Measurements from ENCODE around the gene ACOX2.
"Not testable (repeated sequence)": the region's sequence is repeated elsewhere in the genome, so short reads cannot be mapped to it uniquely, and the experiment has no call there.

Gene ACOX2

DNA sequence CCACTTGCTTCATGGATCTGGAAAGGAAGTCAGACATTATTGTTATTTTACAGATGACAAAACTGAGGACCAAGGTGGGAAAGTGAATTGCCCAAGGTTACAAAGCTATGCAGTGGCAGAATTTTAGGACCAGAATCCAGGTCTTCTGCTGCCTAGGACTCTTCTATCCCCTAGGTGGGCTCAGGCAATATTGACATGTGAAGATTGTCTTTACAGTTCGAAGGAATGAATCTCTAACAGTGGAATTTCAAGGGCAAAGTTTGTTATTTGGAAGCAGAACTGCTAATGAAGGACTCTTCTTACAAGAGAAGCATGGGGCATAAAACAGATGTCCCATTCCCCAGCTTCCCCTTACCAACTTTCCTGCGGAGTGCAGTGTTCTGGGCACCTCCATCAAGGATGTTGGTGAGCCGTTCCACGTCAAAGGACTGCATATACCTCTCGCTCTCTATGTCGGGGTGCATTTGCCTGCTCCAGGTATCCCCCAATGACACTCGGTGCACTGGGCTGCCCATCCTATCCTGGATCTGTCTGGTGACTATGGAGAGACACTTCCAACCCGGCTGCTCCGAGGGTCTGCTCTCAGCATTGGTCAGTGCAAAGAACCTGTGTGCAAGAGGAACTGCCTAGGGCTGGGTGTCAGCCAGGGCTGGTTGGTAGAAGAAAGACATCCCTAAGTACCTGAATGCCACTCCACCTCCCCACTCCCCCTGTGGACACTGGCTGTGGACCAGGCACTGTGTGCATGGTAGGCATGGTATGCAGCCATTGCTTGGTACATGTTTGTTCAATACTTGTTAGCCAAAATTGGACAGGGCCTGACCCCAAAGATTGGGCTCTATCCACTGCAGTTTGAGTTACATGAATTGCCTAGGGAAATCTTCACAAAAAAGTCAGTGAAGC, 2.1 kb downstream of the ACOX2 start:
- DNase-seq = no peak

DNA sequence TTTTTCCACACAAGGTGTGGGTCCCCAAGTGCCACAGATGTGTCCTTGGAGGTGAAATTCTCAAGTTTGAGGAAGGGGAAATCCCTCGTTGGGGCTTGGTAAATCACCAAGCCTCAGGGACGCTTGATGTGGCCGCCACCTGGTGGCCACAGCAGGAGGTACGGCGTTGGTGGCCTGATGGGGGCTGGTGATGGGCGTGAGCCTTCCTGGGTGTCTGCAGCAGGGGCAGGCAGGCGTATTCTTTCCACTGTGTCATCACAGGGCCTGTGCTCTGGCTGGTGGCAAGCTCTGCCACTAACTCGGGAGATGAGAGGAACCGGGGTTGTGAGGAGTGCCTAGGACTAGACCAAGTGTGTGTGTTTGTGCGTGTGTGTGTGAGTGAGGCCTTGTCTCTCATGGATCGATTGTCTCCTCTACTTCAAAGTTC, 4.2 kb downstream of the ACOX2 start:
- peak; percentile 71 for DNase-seq

DNA sequence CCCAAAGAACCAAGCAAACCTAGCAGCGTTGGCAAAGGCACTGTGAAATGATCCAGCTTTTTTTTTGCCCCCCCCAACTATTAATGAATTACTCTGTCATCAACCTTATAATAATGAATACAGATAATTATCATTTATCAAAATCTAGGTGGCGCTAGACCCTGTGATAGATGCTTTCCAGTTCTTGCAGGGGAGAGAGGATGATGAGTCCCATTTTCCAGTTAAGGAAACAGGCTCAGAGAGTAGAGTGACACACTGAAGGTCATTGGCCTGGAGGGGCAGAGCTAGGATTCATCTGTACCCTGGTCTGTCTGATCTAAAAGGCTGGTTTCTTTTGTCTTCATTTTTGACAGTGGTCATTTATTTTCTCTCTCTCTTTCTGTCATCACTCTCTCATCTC, 5.0 kb downstream of the ACOX2 start:
- DNase-seq = no peak

DNA sequence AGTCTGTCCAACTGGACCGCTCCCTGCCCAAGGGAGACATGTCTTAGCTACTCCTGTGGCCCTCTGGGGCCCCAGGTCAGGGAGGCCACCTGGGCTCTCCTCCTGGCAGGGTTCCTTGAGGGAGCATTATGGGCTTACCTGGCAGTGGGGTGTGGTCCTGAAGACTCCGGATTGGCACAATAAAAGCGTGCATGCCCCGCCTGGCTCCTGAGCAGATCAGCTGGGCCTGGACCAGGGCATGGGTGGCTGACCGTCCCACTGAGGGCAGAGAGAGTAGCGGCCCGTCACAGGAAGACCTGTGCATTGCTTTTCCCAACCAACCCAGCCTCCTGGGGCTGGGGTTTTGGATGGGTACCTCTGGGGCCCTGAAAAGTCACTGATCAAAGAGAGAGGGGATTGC, 5.4 kb downstream of the ACOX2 start:
- no peak for DNase-seq

DNA sequence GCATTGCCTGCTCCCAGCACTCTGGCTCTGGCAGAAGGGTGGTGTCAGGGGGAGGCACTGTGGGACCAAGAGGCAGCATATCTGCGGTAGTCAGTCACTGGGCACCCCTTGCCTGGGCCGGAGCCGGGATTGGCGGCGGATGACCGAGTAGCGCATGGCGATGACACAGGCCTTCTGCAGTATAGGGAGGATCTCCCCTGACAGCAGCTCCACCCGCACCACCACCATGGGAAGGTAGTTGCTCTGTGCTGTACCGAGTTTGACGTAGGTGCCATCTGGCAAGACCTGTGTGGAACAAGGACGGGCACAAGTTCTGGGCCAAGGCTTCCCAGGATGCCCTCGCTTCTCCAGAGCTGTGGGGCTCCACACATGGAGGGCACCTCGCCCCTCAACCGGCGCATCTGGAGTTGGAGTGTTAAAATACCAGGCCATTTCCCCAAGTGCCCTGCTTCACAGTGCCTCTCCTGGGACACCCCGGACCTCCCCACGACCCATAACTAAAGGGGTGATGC, 6.6 kb downstream of the ACOX2 start:
- no peak for DNase-seq

DNA sequence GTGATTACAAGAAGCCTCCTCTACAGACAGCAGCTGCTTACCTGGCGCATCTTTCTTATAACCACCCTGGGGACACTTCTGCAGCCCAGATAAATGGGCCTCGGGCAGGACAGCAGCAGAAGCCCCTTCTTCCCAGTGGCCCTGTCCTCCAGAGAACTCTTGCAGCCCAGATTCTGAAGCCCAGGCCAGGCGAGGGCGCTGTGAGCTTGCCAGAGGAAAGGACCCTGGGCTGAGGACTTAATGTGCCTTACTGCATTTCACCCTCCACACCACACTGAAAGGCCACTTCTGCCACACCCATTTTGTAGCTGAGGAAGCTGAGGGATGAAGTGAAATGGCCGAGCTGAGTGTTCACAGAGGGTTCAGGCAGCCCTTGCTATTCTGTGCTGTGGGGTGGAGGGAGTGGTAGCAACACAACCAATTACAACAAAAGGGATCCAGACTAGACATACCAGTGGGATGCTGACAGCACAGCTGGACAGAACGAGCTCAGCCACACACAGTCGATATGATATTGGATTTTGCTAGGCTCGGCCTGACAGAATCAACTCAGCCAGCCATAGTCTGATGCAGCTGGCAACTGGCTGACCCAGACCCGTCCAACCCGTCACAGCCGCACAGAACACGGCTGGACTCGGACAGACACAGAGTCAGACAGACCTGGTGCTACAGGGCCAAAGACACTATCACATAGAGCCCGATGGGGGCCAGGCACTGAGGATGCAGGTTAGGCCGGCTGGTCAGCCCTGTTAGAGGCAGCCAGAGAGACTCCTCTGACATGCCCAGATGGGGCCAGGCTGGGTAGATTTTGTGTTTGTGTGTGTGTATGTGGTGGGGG, 7.3 kb downstream of the ACOX2 start:
- no peak for DNase-seq

DNA sequence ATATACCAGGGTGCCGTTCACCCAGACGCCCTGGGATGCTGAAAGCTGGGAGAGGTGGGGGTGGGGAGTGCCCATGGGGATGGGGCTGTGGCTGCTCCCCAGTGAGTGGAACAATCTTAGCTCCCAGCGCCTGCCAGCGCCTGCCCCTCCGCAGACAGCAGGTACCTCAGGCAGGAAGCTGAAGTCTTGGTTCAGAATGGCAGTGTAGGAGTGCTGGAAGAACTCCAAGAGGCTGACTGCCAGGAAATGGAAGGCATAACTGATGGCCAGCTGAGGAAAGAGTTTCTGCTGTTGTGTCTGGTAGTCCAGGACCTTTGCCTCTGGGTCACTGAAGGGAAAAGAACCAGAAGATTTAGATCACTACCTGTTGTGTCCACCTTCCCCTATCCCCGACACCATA, 8.4 kb downstream of the ACOX2 start:
- DNase-seq = no peak

DNA sequence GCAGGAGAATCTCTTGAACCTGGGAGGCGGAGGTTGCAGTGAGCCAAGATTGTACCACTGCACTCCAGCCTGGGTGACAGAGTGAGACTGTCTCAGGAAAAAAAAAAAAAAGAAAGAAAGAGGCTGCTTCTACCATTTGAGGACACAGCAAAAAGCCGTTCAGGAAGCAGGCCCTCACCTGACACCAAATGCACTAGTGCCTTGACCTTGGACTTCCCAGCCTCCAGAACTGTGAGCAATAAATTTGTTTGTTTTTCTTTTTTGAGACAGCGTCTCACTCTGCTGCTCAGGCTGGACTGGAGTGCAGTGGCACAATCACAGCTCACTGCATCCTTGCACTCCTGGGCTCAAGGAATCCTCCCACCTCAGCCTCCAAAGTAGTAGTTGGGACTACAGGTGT, 9.6 kb downstream of the ACOX2 start:
- not testable (repeated sequence) for DNase-seq

DNA sequence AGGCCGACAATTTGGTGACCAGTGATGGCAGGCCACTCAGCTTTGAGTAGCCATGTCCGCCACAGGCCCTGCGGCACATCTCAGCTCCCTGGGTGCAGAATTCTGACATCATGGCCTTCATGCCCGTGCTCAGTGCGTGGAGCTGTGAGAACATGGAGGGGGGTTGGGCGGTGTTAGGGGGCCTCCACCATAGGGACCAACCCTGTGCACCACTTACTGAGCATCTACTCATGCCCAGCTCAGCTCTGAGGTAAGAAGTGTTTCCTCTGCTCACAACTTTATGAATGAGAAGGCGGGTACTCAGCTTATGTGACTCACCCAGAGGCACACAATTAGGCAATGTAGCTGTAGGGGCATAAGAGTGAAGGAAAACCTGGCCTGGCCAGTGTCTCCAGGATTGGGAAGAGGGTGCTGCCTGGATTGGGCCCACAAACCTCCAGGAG, 10.5 kb downstream of the ACOX2 start:
- DNase-seq = no peak

DNA sequence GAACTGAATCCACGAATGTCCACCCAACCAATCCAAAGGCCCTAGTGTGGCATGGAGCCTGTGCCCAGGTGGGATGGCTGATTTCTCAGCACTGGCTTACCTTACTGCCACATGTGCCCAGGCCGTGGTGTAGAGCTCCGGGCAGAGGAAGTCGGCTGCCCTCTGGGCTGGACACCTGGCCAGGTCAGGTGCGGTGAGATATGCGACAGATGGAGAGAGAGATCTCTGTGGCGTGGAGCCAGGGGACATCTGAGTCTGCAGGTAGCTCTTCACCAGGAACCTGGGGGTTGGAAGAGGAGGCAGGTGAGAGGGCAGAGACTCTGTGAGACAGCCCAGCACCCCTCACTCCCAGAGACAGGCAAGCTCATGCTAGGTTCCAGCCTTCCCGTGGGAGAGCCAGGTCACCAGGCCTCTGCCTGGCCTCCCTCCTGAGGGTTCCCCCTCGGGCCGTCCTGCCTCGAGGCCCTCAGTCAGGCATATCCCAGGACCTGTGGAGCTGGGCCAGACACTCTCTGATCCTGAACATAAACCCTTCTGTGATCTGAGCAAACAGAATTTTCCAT, 12.6 kb downstream of the ACOX2 start:
- no peak for DNase-seq

DNA sequence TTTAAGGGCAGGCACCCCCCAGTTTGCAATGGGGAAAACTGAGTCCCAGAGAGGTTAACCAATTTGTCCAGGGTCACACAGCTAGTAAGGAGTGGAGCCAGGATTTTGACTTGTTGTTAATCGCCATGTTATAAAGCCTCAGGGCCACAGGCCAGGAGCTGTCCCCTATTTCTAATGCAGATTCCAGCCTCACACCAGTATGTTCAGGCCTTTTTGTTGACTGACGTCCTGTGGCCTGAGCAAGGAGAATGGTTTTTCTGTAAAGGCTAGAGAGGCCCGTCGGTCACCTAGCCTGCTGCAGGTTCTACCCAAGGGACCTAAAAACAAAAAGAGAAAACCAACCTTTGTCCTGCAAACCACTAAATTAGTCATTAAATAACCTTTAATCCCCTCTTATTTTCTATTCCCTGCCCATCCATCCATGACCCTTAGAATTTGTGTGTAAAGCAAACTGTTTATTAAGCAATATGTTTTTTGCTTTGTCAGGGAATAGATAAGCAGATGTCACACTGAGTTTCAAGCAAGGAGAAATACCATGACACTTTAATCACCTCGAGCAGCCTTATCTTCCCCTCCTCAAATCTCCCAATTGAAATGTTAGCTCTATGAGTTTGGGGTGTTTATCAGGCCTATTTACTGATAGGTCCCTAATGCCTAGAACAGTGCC, 14.1 kb downstream of the ACOX2 start:
- no peak for DNase-seq

DNA sequence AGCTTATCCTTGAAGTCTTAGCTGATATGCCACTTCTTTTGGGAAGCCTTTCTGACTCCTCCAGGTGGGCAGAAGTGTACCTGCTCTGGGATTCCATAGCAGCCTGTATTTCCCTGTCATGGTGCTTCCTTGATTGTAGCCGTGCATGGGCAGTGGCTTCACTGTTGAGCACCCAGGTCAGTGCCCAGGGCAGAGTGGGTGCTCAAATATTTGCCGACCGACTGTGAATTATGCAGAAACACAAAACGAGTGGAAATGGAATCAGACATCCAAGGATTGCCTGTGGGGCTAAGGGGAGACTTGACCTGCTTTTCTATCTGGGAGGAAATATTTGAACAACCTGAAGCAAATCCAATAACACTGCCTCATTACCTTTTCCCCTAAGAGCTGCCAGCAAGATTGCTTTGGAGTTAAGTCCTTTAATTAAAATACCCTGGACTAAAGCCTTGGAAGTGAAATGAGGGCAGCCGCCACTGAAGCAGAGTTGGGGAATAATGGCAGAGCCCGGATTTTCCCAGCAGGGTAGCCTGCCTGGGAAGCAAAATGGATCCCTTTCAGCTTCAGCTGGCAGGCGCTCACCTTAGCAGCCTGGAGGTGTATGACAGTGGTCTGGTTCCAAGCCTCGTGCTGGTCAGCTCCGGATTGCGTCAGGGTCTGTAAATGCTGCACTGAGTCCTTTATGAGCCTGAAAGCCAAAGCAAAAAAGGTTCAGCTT, 14.9 kb downstream of the ACOX2 start:
- DNase-seq = no peak

DNA sequence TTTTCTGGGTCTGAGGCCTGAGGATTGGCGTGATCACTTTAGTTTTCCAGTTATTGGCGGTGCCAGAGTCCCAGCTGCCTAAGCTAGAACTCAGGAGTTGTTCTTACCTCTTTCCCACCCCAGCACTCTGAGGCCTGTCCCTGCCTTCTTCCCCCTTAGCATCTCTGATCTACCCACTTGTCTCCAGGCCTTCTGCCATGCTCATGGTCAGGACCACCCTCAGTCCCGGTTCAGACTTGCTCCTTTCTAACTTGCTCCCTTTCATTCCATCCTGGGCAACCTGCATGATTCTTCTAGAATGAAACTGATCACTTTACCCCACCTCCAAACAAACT, 15.7 kb downstream of the ACOX2 start:
- no peak for DNase-seq

DNA sequence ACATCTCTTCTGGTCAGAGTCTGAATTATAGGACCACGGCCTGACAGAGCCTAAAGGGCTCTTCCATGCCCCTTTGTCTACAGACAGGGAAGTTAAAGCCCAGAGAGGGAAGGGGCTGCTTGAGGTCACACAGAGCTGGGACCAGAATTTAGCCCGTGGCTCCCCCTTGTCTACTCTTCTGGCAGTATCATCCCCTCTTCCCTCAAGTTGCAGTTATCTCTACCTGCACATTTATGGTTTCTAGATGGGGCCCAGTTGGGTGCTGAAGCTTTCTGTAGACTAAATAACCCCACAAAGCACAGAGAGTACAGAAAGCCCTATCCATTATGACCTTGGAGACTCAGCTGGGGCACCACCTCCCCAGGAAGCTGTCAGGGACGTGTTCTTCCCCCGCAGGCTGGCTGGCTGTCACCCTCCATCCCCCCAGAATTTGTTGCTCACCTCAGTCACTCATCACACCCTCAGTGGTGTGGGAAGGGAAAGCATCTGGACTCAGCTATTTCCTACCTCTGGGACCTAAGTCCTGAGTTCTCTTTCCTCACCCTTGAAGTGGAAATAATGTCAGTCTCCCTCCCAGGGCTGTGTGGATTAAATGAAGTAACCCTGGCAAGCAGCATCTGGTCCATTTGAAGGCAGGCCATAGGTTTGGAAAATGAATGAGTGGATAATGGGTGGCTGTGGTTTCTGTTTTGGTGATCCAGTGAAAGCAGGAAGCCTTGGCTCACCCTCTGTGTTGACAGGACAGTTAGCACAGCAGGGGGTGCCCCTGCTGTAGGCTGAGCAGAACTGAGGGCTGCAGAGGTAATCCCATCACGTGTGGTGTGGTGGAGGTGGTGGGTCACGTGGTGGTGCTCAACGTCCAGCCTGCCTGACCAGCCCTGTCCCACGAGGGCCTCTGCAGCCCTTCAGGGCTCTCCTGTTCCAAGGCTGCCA, 16.3 kb downstream of the ACOX2 start:
- DNase-seq = no peak

DNA sequence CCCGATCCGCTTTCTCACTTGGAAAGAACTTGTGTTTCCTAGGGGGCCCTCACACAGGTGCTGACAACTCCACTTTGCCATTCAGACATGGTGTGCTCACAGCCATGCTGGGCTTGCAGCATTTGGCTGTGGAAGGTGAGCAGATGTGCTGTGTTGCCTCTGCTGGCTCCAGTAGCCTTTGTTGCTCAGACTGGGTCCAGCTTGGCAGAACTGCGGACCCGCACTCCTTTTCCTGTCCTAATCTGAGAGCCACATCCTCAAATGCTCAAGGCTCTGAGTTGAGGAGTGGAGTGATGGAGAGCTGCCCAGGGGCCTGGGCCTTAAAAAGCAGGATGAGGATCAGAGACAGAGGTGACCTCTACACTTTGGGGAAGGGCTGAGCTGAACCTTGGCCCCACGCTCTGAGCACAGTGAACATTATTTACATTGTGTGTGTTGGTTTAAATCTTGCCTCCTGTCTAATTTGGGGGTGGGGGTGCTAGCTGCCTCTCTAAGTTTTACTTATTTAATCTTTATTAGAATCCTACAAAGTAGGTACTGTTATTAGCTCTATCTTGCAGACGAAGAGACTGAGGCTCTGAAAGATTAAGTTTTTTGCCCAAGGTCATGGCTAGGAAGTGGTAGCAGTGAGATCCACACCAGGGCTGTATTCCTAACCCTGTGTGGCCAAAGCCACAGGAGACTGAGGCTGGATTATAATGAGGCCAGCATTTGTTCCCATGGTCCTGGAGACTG, 17.2 kb downstream of the ACOX2 start:
- no peak for DNase-seq

DNA sequence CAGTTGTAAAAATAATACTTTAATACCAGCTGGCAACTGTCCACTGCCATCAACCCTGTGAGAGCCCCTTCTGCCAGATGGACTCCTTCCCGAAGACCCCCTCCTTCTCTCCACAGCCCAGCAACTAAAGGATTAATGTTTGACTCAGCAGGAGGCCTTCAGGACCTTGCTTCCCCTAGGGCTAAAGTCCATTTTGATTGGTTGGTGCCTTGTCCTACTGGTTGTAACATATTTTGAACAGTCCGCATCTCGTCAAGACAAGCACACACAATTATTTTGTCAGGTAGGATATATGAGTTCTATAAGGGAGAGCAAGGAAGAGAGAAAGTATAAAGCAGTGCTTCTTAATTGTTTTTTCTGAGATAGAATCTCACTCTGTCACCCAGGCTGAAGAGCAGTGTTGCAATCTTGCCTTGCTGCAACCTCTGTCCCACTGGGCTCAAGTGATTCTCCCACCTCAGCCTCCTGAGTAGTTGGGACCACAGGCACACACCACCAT, 18.6 kb downstream of the ACOX2 start:
- DNase-seq = no peak

DNA sequence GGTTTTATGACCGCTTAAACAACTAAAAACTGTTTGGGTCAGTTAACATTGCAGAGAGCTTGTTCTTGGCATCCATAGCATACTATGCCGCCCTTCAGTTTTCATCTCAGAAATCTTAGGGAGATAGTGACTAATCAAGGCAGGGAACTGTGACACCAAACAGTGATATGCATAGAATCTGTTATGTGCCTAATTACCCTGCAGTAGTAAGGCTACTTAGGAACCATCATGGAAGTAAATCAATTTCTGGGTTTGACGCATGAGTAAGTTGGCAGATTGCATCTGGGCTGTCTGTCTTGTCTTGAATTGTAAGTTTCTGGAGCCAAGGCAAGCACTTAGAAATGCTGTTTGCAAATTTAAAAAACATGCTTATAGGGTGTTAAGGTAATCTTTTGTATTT, 22.6 kb downstream of the ACOX2 start:
- no peak for DNase-seq

DNA sequence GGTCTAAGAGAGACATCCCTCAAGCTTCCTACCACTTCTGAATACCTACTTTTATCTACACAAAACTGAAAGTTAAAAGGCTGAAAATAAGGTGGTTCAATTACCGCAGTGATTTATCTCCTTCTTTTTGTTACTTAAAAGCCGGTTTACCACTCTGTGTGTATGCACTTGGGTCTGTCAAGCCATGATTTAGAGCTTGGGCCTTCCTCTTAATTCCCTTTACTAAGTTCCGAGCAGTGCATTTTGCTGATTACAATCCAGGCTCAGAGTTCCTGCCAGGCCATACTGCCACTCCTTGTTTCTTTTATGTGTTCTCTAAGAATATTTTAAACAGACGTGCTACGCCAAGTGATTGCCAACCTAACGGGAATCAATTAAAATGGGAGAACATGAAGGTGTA, 28.6 kb downstream of the ACOX2 start:
- no peak for DNase-seq

DNA sequence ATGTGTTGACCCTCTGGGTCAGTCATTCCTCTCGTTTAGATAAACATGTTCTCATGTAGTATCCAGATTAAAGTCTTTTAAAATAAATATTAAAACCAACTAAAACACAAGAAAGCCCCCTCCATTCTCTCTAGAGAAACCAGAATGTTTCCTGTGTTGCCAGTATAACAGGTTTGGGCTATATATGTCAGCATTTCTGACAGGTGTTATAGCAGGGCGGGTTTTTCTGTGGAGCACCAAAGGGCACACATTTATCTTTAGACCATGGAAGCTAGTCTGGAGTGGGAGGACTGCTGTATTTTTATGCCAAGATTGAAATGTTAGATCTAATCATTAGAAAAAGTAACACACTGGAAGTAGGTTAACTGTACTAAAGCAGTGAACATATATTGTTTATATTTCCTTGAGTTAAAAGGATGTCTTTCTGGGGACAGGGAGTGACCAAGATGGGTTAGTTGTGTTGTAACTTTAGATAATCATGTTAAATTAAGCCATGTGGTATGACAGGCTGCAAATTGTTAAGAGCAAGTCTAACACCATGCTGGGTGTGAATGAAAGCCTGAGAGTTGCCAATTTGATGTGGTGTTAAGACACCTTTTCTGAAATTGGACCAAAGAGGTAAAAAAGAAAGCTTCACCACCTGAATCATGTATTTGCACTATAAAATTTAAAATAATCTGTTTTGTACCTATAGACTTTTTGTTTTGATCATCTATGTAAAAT, 29.5 kb downstream of the ACOX2 start:
- DNase-seq = no peak

Data from central memory CD4-positive, alpha-beta T cell (primary cell).